ENCODE measurements around the gene LDLRAD4.

LDLRAD4 gene

DNA sequence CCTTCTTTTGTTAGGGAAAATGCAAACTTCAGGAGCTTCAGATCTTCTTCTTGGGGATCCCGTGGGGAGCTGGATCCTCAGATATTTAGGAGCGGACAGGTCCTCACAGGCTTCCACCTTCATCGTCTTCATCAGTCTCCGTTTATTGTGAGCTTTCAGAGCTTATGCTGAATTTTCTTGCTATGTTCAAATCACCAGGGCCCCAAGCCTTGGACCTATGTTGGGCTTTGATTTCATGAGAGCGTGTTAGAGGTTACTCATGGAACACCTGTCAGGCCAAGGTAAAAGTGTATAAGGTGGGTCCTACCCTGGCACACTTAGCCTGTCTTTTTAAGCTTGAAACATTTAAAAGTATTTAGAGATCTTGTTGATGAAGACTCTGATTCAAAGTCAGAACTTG is 294.9 kb downstream of the LDLRAD4 start:
- no peak overlapping the region for H3K4me3 ChIP-seq (ENCODE audit: low read depth, low read length)
- TF ChIP-seq, protein P1, sequence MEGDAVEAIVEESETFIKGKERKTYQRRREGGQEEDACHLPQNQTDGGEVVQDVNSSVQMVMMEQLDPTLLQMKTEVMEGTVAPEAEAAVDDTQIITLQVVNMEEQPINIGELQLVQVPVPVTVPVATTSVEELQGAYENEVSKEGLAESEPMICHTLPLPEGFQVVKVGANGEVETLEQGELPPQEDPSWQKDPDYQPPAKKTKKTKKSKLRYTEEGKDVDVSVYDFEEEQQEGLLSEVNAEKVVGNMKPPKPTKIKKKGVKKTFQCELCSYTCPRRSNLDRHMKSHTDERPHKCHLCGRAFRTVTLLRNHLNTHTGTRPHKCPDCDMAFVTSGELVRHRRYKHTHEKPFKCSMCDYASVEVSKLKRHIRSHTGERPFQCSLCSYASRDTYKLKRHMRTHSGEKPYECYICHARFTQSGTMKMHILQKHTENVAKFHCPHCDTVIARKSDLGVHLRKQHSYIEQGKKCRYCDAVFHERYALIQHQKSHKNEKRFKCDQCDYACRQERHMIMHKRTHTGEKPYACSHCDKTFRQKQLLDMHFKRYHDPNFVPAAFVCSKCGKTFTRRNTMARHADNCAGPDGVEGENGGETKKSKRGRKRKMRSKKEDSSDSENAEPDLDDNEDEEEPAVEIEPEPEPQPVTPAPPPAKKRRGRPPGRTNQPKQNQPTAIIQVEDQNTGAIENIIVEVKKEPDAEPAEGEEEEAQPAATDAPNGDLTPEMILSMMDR (conservative IDR thresholded peaks at IDR 0.05; ENCODE audit: low read depth, low read length) = no peak
- DNase-seq (ENCODE audit: low read depth) = no peak

DNA sequence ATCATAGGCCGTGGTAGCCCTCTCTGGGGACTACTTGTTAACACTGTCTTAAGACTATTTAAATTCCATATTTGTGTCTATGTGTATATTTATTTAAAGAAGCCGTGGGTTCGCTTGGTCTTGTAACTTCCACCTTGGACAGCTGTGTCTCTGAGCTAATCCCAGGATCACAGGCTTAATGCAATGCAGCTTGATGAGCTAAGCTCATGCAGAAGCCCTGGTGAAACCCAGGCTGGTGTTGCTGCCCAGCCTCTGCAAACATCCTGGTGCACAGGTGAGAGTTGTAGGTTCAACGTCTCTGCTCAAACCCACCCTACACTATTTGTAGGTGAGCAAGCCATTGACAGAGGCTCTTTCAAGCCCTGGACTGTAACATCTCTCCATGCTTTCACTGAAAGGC is 296.0 kb downstream of the LDLRAD4 start:
- TF ChIP-seq, protein P1 (conservative IDR thresholded peaks at IDR 0.05; ENCODE audit: low read depth, low read length) = no peak
- no peak overlapping the region for H3K4me3 ChIP-seq (ENCODE audit: low read depth, low read length)
- no peak for DNase-seq (ENCODE audit: low read depth)

DNA sequence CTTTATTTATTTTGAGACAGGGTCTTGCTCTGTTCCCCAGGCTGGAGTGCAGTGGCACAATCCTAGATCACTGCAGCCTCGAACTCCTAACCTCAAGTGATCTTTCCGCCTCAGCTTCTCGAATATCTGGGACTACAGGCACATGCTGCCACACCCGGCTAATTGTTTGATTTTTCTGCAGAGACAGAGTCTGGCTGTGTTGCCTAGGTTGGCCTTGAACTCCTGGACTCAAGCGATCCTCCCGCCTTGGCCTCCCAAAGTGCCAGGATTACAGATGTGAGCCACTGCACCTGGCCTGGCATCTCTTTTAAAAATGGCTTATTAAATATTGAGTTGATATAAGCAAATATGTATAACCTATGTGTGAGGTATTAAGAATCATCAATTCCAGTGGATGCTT is 298.3 kb downstream of the LDLRAD4 start:
- H3K4me3 ChIP-seq (ENCODE audit: low read depth, low read length) = no peak overlapping the region
- TF ChIP-seq, protein P1 (conservative IDR thresholded peaks at IDR 0.05; ENCODE audit: low read depth, low read length) = no peak
- DNase-seq (ENCODE audit: low read depth) = no peak

DNA sequence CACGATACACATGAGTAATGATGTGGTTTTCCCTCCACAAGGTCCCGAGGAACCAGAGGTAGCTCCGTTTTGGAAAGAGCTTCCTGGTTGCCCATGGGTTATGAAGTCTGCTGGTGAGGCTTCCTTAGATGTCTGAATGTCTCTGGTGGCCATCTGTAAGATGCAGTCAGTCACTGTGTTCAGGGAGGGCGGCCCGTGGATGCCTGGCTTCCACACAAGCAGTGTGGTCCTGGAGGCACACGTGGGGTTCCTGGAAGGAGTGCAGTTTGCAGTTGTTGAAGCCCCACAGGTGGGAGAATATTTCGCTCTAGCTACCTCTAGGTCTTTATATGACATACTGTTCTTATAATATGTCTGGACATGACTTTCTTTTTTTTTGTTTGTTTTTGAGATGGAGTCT is 298.8 kb downstream of the LDLRAD4 start:
- TF ChIP-seq, protein P1 (conservative IDR thresholded peaks at IDR 0.05; ENCODE audit: low read depth, low read length) = no peak
- no peak for DNase-seq (ENCODE audit: low read depth)
- H3K4me3 ChIP-seq (ENCODE audit: low read depth, low read length) = no peak overlapping the region

GRCh38 chr18:13518382-13518781 is 299.8 kb downstream of the LDLRAD4 start:
- TF ChIP-seq, protein P1 (conservative IDR thresholded peaks at IDR 0.05; ENCODE audit: low read depth, low read length) = no peak
- no peak overlapping the region for H3K4me3 ChIP-seq (ENCODE audit: low read depth, low read length)
- DNase-seq (ENCODE audit: low read depth) = no peak

- H3K4me3 ChIP-seq (ENCODE audit: low read depth, low read length) = no peak overlapping the region
- DNase-seq (ENCODE audit: low read depth) = no peak
- TF ChIP-seq, protein P1 (conservative IDR thresholded peaks at IDR 0.05; ENCODE audit: low read depth, low read length) = no peak
Measured at GRCh38 chr18:13520306-13520705, 301.7 kb downstream of the LDLRAD4 start.

DNA sequence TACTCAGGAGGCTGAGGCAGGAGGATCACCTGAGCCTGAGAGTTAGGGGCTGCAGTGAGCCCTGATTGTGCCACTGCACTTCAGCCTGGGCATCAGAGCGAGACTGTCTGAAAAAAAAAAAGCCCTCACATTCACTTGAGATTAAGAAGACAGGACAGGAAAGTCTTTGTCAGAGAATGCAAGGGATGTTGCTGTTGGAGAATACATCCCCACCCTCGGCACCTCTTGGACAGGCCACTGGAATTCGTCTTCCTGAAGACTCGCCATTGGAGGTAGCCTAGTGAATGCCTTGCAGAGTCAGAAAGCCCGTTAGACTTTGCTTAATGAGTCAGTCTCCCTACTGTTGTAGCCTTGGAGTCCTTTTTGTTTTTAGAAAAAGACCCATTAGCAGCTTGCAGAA is 302.2 kb downstream of the LDLRAD4 start:
- TF ChIP-seq, protein P1 (conservative IDR thresholded peaks at IDR 0.05; ENCODE audit: low read depth, low read length) = no peak
- no peak for DNase-seq (ENCODE audit: low read depth)
- H3K4me3 ChIP-seq (ENCODE audit: low read depth, low read length) = no peak overlapping the region
